GM18526 (cell line): Measurements from ENCODE around the gene RNF19B.

Experiments
- POLR2A ChIP-seq: IDR thresholded peaks from 3 replicates; pipeline ENCODE4 v1.6.1; 2011; ENCODE audit not compliant: insufficient read length; ENCODE audit errors: extremely low read depth

Gene RNF19B

DNA sequence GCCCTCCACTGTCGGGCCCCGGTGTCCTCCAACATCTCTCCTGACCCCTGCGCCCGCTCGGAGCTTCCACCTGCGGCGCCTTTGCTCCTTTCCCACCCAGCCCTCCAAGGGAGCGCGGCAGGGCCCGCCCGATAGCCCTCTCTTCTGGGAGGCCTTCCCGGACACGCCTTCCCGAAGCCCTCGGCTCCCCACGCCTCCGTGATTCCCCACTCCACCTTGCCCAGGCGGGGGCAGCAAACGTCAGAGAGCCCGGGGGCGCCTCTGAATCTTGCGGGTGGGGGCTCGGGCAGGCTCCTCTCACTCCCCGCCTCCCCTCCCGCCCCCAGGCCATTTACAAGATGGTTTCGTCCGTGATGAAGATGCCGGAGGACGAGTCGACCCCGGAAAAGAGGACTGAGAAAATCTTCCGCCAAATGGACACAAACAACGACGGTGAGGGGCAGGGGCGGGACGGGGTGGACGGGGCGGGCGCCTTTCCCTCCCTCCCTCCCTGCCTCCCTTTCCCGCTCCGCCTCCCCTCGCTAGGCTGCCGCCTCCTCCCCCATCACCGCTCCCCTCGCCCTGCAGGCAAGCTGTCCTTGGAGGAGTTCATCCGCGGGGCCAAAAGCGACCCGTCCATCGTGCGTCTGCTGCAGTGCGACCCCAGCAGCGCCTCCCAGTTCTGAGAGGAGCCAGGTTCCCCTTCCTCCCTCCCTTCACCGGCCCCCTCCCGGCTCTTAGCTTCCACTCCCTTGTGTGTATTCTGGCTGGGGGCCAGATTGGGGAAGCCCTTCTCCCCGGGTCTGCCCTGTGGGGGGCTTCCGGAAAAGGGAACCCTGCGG lies 71.2 kb downstream of the RNF19B start:
- no peak for TF ChIP-seq POLR2A

GRCh38 chr1:32892368-32893197 lies 72.0 kb downstream of the RNF19B start:
- TF ChIP-seq POLR2A, result no peak

GRCh38 chr1:32891630-32892029 lies 73.0 kb downstream of the RNF19B start:
- TF ChIP-seq POLR2A, result no peak

- TF ChIP-seq POLR2A, result no peak
Observed at GRCh38 chr1:32891241-32891570, 73.4 kb downstream of the RNF19B start.

GRCh38 chr1:32890516-32891240 lies 73.9 kb downstream of the RNF19B start:
- no peak for TF ChIP-seq POLR2A

DNA sequence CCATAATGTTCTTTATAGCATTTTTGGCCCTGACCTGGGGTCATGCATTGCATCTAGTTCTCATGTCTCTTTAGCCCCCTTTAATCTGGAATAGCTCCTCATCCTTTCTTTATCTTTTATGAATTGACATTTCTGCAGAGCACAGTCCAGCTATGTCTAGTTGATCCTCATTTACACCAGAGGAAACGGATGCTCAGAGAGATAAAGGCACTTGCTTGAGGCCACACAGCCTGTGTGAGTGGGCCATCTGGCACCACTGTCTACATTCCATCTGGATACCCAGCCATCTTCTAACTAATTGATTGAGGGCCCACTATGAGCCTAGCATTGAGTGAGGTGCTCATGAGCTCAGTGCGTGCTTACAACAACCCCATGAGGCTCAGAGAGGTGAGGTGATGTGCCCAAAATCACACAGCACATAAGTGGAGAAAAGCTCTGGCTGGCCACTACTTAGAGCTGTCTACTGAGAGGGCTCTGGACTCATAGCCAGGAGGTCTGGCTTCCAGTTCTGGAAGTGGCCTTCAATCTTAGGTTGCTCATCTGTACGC lies 74.8 kb downstream of the RNF19B start:
- no peak for TF ChIP-seq POLR2A

GRCh38 chr1:32888677-32889420 lies 75.8 kb downstream of the RNF19B start:
- TF ChIP-seq POLR2A, result no peak

GRCh38 chr1:32888134-32888533 lies 76.5 kb downstream of the RNF19B start:
- no peak for TF ChIP-seq POLR2A

- no peak for TF ChIP-seq POLR2A
Observed at GRCh38 chr1:32887623-32888022, 77.0 kb downstream of the RNF19B start.

DNA sequence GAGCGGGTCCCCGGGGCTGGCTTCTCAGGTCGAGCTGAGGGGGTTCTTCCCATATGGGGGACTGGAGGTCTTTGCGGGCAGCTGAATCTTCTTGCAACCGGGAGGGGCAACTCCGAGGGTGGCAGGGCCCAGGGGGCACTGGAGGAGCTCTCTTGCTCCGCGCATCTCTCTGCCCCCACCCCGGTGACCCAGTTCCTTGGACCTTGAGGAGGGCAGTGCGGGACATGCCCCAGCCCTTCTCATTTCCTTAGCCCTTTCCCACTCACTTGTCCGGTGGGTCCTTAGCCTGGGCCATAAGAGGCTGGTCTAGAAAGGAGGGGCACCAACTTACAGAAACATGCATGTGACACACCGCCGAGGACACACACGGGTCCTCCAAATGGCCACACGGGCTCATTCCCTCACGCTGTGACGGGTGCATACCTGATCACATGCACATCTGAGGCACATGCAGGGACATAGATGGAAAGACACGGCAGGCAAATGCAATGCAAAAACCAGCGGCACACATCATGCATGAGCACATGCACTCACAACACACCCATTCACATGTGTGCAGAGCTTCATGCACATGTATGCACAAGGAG lies 77.7 kb downstream of the RNF19B start:
- TF ChIP-seq POLR2A, result no peak
